Measurements from ENCODE around the gene IRF4. TPM values are rescaled to one million over a fixed set of nuclear protein-coding genes. Genes with fewer than 3 reads are reported as not detected.

The IRF4 gene
- total RNA-seq, 2 experiments from 2014 or later, result 189 to 291 TPM

DNA sequence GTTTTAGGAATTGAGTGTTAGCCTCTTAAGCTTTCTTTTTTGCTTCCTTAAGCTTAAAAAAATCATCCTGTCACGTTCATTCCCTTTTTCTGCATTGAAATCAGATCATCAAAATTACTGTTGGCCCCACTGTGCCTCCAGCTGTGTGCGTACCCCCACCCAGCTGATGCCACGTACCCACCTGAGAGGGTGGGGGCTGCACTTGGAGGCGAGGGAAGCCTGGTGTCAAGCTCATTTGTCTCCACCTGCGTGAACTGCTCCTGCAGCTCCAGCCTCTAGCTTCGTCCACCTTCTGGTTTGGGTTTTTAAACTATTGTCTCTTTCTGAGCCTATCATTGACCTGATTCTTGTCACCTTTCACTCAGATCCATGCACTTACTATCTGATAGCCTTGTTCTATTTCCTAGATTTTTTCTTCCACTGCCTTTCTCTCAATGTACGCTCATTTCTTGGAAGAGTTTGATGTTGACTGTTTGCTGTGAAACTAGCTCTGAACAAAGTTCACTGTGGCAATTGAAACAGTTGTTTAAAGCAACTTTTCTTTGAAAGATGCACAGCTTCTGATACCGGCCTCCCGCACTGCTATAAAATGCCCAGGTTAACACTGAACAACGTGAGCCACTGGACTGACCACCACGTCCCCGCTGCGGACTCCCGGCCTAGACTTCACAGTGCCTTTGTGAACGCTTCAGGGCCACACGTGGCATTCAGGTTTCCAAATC is 30.0 kb upstream of the IRF4 start:
- Histone ChIP-seq H3K27ac (ENCODE audit: low read depth, low read length, poor library complexity, severe bottlenecking) (peak overlapping the region; percentile 95), H2AFZ (ENCODE audit: low read length) (peak overlapping the region; percentile 70; the same call in 1 of the 2 replicates), H3K4me1 (ENCODE audit: insufficient read depth, low read length, poor library complexity, severe bottlenecking) (peaks cover 100% of the 10 kb centered on the region), H3K4me3 (ENCODE audit: low read depth, low read length, poor library complexity, severe bottlenecking) (peak overlapping the region; percentile 46), H4K20me1 (ENCODE audit: insufficient read depth, low read length) (no peaks in the 10 kb centered on the region), H3K79me2 (ENCODE audit: insufficient read depth, low read depth, low read length) (no peaks in the 10 kb centered on the region), H3K9me2 (ENCODE audit: insufficient read depth, low read length) (no peaks in the 10 kb centered on the region), H3K9me3 (ENCODE audit: low read length) (no peaks in the 10 kb centered on the region), H3K36me3 (ENCODE audit: insufficient read depth, low read length) (no peaks in the 10 kb centered on the region), H3K4me2 (ENCODE audit: low read length) (peak overlapping the region; percentile 66)
- POLR2A ChIA-PET, result interaction anchor here (0.6 to 8.0 kb wide), 26 partner anchors 9 to 177 kb away, joined by 3 to 81 read pairs (median 6); partner anchors contain the start of gene IRF4
- peak; percentile 52 for DNase-seq (ENCODE audit: low spot score)
- intact Hi-C loops (cut with micrococcal nuclease; ENCODE audit: unreplicated experiment), result no loop called here
- TF ChIP-seq EZH2phosphoT487 (IDR thresholded peaks at IDR 0.05; ENCODE audit: borderline replicate concordance, low read depth, low read length), result no peak
- TF ChIP-seq, protein P1, sequence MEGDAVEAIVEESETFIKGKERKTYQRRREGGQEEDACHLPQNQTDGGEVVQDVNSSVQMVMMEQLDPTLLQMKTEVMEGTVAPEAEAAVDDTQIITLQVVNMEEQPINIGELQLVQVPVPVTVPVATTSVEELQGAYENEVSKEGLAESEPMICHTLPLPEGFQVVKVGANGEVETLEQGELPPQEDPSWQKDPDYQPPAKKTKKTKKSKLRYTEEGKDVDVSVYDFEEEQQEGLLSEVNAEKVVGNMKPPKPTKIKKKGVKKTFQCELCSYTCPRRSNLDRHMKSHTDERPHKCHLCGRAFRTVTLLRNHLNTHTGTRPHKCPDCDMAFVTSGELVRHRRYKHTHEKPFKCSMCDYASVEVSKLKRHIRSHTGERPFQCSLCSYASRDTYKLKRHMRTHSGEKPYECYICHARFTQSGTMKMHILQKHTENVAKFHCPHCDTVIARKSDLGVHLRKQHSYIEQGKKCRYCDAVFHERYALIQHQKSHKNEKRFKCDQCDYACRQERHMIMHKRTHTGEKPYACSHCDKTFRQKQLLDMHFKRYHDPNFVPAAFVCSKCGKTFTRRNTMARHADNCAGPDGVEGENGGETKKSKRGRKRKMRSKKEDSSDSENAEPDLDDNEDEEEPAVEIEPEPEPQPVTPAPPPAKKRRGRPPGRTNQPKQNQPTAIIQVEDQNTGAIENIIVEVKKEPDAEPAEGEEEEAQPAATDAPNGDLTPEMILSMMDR (conservative IDR thresholded peaks at IDR 0.05; ENCODE audit: low read length), result no peak
- BruUV-seq (replicated peaks), result no TSS peak
- CTCF ChIA-PET (ENCODE audit: unreplicated experiment), result interaction anchor here (0.8 to 2.5 kb wide), 10 partner anchors 10 to 181 kb away, joined by 3 to 14 read pairs (median 4); no protein-coding TSS in a partner anchor

DNA sequence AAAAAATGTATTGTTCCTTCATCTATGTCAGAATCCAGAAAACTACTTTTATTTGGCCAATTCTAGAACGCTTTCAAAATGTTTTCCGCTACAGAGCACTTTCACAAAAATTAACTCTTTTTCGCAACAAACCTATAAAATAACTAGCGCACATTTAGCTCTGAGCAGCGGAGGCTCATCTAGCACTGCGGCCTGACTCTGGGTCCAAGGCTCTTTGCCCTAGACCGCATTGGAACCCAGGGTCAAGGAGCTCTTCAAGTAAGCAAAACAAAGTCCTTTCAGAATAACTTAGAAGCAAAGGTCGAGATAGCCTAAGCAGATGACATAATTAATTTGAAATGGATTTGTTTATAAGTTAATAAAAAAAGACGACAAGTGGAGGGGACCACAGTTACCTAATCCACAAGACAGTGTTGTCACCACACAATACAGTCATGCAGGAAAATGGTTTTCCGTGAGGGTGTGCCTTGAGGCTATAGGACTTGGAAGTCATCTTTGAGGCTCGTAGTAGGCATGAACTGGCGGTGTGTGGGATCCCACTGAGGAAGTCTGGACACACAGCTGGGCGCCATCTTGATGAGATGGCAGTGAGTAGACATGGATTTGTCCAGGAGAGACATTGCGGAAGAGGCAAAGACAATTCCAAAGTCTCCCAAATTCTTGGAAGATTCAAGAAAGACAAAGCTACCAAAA is 29.2 kb upstream of the IRF4 start:
- no peaks in the 10 kb centered on the region for H3K9me2 ChIP-seq (ENCODE audit: insufficient read depth, low read length)
- H4K20me1 ChIP-seq (ENCODE audit: insufficient read depth, low read length), result no peaks in the 10 kb centered on the region
- H3K4me2 ChIP-seq (ENCODE audit: low read length), result no peak overlapping the region
- H3K4me1 ChIP-seq (ENCODE audit: insufficient read depth, low read length, poor library complexity, severe bottlenecking), result peaks cover 100% of the 10 kb centered on the region
- no peaks in the 10 kb centered on the region for H3K36me3 ChIP-seq (ENCODE audit: insufficient read depth, low read length)
- intact Hi-C loops (cut with micrococcal nuclease; ENCODE audit: unreplicated experiment), result no loop called here
- no peak for DNase-seq (ENCODE audit: low spot score)
- no peaks in the 10 kb centered on the region for H3K79me2 ChIP-seq (ENCODE audit: insufficient read depth, low read depth, low read length)
- BruUV-seq (replicated peaks), result no TSS peak
- H3K4me3 ChIP-seq (ENCODE audit: low read depth, low read length, poor library complexity, severe bottlenecking), result no peak overlapping the region
- TF ChIP-seq EZH2phosphoT487 (IDR thresholded peaks at IDR 0.05; ENCODE audit: borderline replicate concordance, low read depth, low read length), result no peak
- TF ChIP-seq, protein P1 (conservative IDR thresholded peaks at IDR 0.05; ENCODE audit: low read length), result no peak
- ChIA-PET CTCF (ENCODE audit: unreplicated experiment) (interaction anchor here (0.9 to 2.5 kb wide), 3 partner anchors 11 to 40 kb away, joined by 3 to 14 read pairs (median 8); no protein-coding TSS in a partner anchor), POLR2A (interaction anchor here (0.6 to 8.0 kb wide), 17 partner anchors 7 to 178 kb away, joined by 3 to 81 read pairs (median 5); partner anchors contain the start of gene IRF4)
- peak overlapping the region; percentile 95 for H3K27ac ChIP-seq (ENCODE audit: low read depth, low read length, poor library complexity, severe bottlenecking)
- H3K9me3 ChIP-seq (ENCODE audit: low read length), result no peaks in the 10 kb centered on the region
- H2AFZ ChIP-seq (ENCODE audit: low read length), result no peak overlapping the region

All from OCI-LY7 (cell line).